Measurements from ENCODE around the gene ESYT1.

Gene ESYT1

DNA sequence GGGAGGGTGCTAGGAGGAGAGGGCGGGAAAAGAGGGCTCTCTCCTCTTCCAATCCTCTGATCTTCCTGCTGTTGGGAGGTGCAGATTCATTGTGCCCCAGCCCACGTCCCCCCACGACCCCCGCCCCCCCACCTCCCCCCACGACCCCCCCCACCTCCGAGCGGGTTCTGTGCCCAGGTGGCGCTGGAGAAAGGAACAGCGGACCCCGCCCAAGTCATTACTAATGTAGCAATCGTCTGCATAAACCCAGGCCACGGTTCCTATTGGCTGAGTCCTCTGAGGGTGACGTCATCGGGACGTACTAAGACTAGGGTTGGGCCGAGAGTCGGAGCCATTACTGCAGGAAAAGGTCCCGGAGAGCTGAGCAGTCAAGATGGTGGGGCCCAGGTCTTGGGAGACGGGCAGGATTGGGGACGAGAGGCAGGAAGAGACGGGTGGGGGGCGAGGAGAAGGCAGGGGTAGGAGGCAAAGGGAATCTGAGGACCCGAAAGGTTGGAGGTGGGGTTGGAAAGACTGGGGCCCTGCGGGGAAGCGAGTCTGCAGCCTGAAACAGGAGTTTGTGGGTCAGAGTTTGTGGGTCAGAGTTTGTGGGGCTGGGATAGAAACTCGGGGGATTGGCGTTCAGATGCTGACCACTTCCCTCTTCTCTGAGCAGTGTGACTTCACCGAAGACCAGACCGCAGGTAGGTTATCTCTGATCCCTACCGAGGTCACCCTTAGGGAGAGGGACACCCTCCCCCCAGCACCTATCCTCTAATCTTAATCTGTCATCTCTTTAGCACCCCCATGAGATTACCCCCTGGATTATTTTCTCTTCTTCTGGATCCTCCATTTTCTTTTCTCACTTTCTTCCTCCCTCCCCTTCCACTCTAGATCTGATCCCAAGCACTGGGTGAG, 30.2 kb downstream of the ESYT1 start, which contains the start of gene MYL6:
MYL6 (plus strand) TSS at position 331 of the 897 bp plus-strand sequence; CDS start at position 374, 43 bp downstream.
- Mint-ChIP-seq H3K4me3 (peak within 1 kb of the TSS; percentile 88 to 95), H3K4me1 (ENCODE audit: low read depth in 2 of 2) (peaks cover 42 to 44% of the 10 kb centered on the region in 2 donors), H3K36me3 (ENCODE audit: insufficient read depth) (peaks cover 52% of the 10 kb centered on the region), H3K27ac (peak within 1 kb of the TSS; percentile 95 to 98), H3K9me3 (no peaks in the 10 kb centered on the region), H3K27me3 (no peaks in the 10 kb centered on the region)
- DNase-seq = peak; percentile 83 to 88 (median 86)
- peak; percentile 87 for ATAC-seq (replicated peaks)

DNA sequence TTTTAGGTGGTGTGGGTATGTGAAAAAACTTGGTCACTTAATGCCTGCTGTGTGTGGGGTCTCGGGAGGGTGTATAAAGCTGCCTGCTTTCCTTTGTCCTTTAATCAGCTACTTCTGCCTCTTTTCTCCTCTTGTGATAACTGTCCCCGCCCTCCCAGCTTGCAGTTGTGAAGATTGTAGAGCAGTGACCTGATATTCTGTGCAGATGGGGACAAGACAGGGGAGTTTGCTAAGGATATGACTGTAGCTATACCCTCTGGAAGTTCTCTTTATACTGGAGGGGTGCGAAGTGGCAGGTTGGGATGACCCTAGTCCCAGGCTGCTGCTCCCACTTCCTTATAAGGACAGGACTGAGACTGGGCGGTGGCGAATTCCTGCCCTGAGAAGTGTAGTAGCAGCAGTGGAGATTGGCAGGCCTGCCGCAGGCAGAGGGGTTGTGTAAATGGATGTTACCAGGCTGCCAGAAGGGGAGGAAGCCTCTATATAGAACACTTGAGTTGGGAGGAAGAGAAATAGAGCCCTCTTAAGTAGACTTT, 30.9 kb downstream of the ESYT1 start:
- ATAC-seq (replicated peaks) = no peak
- DNase-seq = no peak
- no peaks in the 10 kb centered on the region for H3K9me3 Mint-ChIP-seq
- peaks cover 42% of the 10 kb centered on the region in 2 donors for H3K4me1 Mint-ChIP-seq (ENCODE audit: low read depth in 2 of 2)
- H3K36me3 Mint-ChIP-seq (ENCODE audit: insufficient read depth) = peaks cover 59% of the 10 kb centered on the region
- no peaks in the 10 kb centered on the region for H3K27me3 Mint-ChIP-seq
- H3K4me3 Mint-ChIP-seq = peak overlapping the region; percentile 88 to 95
- peak overlapping the region; percentile 95 to 98 for H3K27ac Mint-ChIP-seq

DNA sequence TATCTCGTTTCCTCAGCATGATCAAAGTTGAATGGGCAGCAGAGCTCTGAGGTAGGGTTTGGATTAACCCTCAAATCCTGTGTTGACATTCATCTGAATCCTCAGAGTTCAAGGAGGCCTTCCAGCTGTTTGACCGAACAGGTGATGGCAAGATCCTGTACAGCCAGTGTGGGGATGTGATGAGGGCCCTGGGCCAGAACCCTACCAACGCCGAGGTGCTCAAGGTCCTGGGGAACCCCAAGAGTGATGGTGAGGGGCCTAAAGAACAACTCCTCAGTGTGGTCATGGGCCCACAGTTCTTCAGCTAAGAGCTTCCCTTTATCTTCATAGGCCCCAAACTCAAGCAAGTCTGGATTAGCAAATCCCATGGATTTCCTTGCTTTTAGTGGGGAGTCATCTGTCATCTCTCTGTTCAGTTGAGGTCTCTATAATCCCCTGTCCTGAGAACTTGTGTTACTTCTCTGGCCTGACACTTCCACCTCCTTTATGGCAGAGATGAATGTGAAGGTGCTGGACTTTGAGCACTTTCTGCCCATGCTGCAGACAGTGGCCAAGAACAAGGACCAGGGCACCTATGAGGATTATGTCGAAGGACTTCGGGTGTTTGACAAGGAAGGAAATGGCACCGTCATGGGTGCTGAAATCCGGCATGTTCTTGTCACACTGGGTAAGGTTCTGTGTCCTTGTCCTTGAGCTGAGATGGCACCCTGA, 31.6 kb downstream of the ESYT1 start:
- H3K27ac Mint-ChIP-seq = peak overlapping the region; percentile 95 to 98
- DNase-seq (no peak), ATAC-seq (replicated peaks) (no peak)
- peaks cover 42% of the 10 kb centered on the region in 2 donors for H3K4me1 Mint-ChIP-seq (ENCODE audit: low read depth in 2 of 2)
- H3K27me3 Mint-ChIP-seq = no peaks in the 10 kb centered on the region
- peaks cover 66% of the 10 kb centered on the region for H3K36me3 Mint-ChIP-seq (ENCODE audit: insufficient read depth)
- H3K4me3 Mint-ChIP-seq = peak overlapping the region; percentile 88 to 95
- no peaks in the 10 kb centered on the region for H3K9me3 Mint-ChIP-seq

DNA sequence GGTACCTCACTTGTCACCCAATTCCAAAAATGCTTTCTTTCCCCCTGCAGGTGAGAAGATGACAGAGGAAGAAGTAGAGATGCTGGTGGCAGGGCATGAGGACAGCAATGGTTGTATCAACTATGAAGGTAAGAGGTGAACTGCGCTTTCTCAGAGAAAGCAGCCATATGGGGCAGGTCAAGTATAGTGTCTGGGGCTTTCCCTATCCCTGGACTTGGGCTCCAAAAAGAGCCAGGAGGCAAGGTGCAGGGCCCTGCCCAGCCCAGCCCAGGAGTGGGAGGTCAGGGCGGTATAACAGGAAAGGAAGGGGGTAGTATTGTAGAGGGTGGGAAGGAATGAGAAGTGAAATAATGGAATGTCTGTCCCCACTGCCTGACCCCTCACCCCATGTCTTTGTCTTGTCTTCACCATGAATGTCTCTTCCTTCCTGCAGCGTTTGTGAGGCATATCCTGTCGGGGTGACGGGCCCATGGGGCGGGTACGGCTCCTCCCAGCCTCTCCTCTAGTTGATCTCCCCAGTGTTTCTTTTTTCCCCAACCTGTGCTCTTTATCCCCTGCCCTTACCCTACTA, 32.2 kb downstream of the ESYT1 start:
- peaks cover 42% of the 10 kb centered on the region in 2 donors for H3K4me1 Mint-ChIP-seq (ENCODE audit: low read depth in 2 of 2)
- H3K27ac Mint-ChIP-seq = peak overlapping the region; percentile 95 to 98
- peaks cover 70% of the 10 kb centered on the region for H3K36me3 Mint-ChIP-seq (ENCODE audit: insufficient read depth)
- H3K9me3 Mint-ChIP-seq = no peaks in the 10 kb centered on the region
- no peaks in the 10 kb centered on the region for H3K27me3 Mint-ChIP-seq
- DNase-seq (peak; percentile 44 to 56 (median 49)), ATAC-seq (replicated peaks) (peak; percentile 57)
- peak overlapping the region; percentile 88 to 95 for H3K4me3 Mint-ChIP-seq

DNA sequence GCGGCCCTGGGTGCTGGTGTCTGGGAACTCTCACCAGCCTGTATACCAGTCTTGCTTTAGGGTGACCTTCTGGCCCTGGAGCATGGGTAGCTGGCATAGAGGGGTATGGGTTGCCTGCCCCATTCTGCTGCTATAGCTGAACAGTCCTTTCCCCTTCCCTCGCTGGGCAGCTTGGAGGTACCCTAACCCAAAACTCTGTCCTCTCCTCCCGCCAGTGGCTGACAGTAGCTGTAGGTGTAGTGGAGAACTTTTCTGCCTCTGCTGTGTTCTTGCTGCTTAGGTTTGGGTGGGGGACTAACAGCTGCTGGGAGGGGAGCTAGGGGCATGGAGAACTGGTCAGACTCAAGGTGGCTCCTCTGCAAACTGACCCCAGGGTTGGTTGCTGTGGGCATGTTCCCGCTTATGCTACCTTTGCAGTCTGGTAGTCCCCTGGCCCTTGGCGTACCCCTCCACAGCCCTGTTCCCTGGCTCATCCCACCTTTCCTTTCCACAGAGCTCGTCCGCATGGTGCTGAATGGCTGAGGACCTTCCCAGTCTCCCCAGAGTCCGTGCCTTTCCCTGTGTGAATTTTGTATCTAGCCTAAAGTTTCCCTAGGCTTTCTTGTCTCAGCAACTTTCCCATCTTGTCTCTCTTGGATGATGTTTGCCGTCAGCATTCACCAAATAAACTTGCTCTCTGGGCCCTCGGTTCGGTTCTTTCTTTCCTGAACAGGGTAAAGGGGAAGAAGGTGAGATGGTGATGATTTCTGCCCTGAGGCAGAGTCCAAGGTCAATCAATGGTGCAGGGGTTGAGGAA, 33.0 kb downstream of the ESYT1 start:
- peak overlapping the region; percentile 95 to 98 for H3K27ac Mint-ChIP-seq
- peaks cover 42 to 44% of the 10 kb centered on the region in 2 donors for H3K4me1 Mint-ChIP-seq (ENCODE audit: low read depth in 2 of 2)
- peaks cover 78% of the 10 kb centered on the region for H3K36me3 Mint-ChIP-seq (ENCODE audit: insufficient read depth)
- ATAC-seq (replicated peaks) = no peak
- H3K4me3 Mint-ChIP-seq = peak overlapping the region; percentile 88 to 95
- no peaks in the 10 kb centered on the region for H3K27me3 Mint-ChIP-seq
- no peak for DNase-seq
- no peaks in the 10 kb centered on the region for H3K9me3 Mint-ChIP-seq

DNA sequence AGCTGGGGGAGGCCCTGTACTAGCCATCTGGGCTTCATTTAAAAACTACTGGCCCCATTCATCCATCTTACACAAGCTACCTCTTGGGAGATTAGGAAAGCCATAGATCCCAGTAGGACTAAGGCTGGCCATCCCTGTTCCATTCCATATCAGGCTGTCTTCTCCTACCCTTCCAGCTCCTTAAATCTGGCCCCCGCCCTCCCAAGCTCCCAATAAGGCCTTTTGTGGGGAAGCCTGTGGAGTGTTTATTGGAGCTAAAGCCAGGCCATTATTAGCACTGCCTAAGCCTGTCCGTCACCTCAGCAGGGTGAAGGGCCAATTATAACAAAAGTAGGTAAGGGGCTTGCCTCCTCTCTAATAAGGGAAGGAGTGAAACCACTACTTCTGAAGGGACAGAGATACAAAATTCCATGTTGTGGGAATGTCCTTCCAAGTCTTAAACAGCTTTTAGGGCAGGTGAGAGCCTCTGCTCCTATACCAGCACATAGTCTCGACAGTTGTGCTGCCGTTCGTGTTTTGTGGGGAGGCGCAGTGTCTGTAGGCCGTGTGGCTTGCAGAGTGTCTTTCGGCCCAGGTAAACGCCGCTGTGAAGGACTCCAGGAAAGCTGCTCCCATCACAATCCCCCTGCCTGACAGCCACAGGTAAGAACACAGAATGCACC, 33.8 kb downstream of the ESYT1 start:
- Mint-ChIP-seq H3K9me3 (no peaks in the 10 kb centered on the region), H3K4me1 (ENCODE audit: low read depth in 2 of 2) (peaks cover 42 to 44% of the 10 kb centered on the region in 2 donors), H3K36me3 (ENCODE audit: insufficient read depth) (peaks cover 85% of the 10 kb centered on the region), H3K27ac (peak overlapping the region; percentile 95 to 98), H3K27me3 (no peaks in the 10 kb centered on the region), H3K4me3 (peak overlapping the region; percentile 88 to 95)
- DNase-seq (no peak), ATAC-seq (replicated peaks) (no peak)

DNA sequence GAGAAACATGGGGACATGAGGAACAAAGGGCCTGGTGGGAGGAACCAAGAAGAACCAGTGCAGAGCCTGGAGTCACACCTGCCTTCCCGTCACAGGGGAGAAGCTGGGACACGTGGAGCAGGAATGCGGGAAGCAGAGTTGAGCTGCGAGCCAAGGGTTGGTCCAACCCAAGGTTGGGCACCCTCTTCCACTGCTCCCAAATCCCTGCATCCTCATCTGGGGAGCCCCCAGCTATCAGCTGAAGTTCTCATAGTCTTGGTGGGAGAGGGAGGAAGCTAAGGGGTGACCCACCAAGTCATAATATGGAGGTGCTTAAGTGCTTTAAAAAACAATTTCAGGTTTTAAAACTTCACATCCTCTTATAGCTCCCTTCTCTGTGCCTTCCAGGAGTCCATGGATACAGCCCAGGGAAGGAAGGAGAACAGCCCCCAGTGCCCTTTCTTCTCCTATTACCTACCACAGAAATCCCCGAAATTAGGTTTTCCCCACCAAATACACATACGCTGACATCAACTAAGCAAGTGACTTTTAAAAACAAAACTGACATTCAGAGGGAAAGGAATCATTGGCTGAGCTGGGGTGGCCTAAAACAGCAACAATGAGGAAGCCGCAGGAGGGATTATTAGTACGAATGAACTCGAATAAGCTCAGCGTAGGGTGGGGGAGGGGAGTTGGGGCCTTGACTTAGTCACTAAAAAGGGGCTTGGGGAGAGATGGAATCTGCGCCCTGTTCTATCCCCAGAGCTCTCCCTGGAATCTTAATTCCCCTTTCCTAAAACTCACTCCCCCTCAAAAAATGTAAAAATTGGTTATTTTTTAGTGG, 34.6 kb downstream of the ESYT1 start:
- DNase-seq (no peak), ATAC-seq (replicated peaks) (no peak)
- H3K4me1 Mint-ChIP-seq (ENCODE audit: low read depth in 2 of 2) = peaks cover 34 to 36% of the 10 kb centered on the region in 2 donors
- H3K4me3 Mint-ChIP-seq = peak overlapping the region in 1 of 2 donors; percentile 55
- H3K9me3 Mint-ChIP-seq = no peaks in the 10 kb centered on the region
- H3K27me3 Mint-ChIP-seq = no peaks in the 10 kb centered on the region
- H3K36me3 Mint-ChIP-seq (ENCODE audit: insufficient read depth) = peaks cover 90% of the 10 kb centered on the region
- peak overlapping the region; percentile 87 to 95 for H3K27ac Mint-ChIP-seq

DNA sequence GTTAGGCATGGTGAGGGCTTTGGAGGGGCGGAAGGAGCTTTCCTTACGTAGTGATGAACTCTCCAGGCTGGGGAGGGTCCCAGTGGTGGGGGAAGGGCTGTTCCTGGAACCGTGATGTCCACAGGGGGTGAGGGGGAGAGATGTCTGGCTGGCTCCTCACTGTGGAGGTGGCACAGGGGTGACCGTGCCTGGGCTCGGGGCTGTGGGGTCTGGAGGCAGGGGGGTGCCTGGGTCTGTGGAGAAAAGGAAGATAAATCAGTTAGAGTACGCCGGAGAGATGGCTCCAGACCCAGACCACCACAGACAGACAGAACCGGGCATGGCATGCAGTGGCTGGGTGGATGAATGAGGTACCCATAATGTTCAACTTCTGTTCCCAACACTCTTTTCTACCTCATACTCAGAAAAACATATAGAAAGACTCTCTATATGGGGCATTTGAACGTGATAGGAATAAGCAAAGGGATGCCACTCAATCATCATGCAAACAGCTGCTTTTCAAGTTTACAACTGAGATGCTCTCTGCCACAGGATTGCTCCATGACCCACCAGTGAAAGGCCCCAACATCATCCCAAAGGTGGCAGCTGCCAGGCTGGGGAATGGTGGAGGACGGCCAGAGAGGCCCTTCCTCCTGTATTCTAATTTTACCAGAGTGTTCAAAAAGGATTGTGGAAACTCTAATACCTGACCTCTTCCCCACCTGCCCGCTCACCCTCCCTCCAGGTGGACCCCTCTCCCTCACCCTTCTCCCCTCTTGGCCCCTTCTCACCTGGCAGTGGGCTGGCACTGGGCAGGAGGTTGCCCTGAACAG, 35.7 kb downstream of the ESYT1 start:
- peak overlapping the region in 1 of 2 donors; percentile 36 for H3K4me3 Mint-ChIP-seq
- H3K27me3 Mint-ChIP-seq = no peaks in the 10 kb centered on the region
- H3K27ac Mint-ChIP-seq = peak overlapping the region; percentile 87 to 95
- peaks cover 91% of the 10 kb centered on the region for H3K36me3 Mint-ChIP-seq (ENCODE audit: insufficient read depth)
- no peaks in the 10 kb centered on the region for H3K9me3 Mint-ChIP-seq
- ATAC-seq (replicated peaks) (no peak), DNase-seq (no peak)
- peaks cover 31 to 34% of the 10 kb centered on the region in 2 donors for H3K4me1 Mint-ChIP-seq (ENCODE audit: low read depth in 2 of 2)

DNA sequence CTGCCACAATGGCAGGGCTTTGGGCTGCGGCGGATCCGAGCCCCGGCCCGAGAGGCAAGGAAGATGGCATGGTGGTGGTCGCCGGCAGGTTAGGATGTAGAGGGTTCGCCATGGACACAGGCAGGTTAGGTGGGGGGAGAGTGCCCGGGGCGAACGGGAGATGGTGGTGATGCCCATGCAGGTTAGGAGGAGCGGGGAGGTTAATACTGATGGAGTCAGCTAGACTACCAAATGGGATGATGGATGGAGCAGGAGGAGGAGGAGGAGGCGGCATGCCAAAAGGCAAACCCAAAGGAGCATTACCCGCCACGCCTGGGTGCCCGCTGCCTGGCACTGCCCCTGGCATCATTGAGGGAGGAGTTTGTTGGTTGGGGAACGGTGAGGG, 36.3 kb downstream of the ESYT1 start:
- Mint-ChIP-seq H3K4me1 (ENCODE audit: low read depth in 2 of 2) (peaks cover 25 to 28% of the 10 kb centered on the region in 2 donors), H3K27ac (peak overlapping the region; percentile 87 to 95), H3K9me3 (no peaks in the 10 kb centered on the region), H3K27me3 (no peaks in the 10 kb centered on the region), H3K4me3 (no peak overlapping the region), H3K36me3 (ENCODE audit: insufficient read depth) (peaks cover 91% of the 10 kb centered on the region)
- no peak for ATAC-seq (replicated peaks)
- no peak for DNase-seq

DNA sequence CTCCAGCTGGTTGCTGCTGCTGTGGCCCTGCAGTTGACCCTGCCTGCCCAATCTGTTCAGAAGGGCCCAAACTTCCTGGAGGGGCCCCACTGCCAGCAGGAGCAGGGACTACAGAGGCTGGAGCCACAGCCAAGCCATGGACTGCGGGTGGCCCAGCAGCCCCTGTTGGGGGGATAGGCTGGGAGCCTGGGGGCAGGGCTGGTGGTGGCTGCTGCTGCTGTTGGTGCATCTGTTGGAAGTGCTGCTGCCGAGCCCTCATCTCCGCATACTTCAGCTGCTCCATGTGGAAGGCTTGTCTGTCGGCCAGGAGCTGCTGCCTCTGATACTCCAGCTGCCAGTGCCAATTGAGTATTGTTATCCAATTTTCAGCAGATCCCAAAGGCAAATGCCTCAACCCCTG, 37.3 kb downstream of the ESYT1 start:
- Mint-ChIP-seq H3K9me3 (no peaks in the 10 kb centered on the region), H3K4me3 (no peak overlapping the region), H3K36me3 (ENCODE audit: insufficient read depth) (peaks cover 91% of the 10 kb centered on the region), H3K27me3 (no peaks in the 10 kb centered on the region), H3K27ac (peak overlapping the region in 1 of 2 donors; percentile 72), H3K4me1 (ENCODE audit: low read depth in 2 of 2) (peaks cover 15 to 21% of the 10 kb centered on the region in 2 donors)
- ATAC-seq (replicated peaks) (no peak), DNase-seq (no peak)

DNA sequence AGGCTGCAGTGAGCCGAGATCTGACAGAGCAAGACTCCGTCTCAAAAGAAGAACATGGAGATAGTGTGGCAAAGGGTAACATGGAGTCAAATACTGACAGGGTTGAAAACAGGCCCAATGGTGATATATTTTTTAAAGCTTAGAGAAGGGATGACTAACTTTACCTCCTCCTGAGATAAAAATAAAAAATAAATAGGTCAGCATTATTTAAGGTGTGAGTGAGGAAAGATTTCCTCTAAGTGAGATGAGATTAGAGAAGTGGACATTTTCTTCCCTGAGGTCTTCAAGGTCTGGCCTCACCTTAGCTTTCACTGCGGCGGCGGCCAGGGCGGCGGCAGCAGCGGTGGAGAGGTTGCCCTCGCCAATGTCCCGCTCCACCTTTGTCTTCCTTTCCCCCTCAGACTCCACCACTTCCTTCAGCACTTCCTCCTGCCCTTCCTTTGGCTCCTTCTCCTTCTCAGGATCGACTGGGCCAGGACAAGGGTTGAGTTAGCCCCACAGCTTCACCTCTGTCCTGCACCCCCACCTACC, 41.2 kb downstream of the ESYT1 start:
- peaks cover 2 to 6% of the 10 kb centered on the region in 2 donors for H3K4me1 Mint-ChIP-seq (ENCODE audit: low read depth in 2 of 2)
- DNase-seq (no peak), ATAC-seq (replicated peaks) (no peak)
- no peak overlapping the region for H3K4me3 Mint-ChIP-seq
- peak overlapping the region; percentile 79 to 92 for H3K27ac Mint-ChIP-seq
- H3K27me3 Mint-ChIP-seq = no peaks in the 10 kb centered on the region
- H3K9me3 Mint-ChIP-seq = no peaks in the 10 kb centered on the region
- H3K36me3 Mint-ChIP-seq (ENCODE audit: insufficient read depth) = peaks cover 93% of the 10 kb centered on the region

Data from effector memory CD8-positive, alpha-beta T cell (primary cell).